HG02678 (cell line): ENCODE data around the gene CARD9.

Source experiments
- ATAC-seq: cut with Tn5 transposase; IDR thresholded peaks from one replicate; pipeline ENCODE4 v1.9.1; 2021; ENCODE audit warnings: mild to moderate bottlenecking, moderate library complexity; ENCODE audit not compliant: unreplicated experiment

Gene CARD9

DNA sequence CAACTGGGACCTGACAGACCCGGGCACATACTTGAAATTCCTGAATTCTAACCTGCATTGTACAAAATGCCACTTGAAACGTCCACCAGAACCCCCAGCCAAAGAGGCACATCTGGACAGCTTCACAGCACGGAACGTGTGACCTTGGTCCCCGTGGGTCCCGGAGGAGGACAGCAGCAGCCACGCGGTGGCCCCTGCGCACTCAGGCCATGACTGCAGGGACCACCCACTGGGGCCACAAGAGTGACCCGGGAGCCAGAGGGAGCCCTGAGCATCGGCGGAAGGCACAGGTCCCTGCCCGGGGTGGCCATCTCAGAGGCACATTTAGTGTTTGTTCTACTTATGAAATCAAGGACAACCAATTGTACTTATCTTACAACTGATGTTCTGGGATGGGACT, 28.6 kb upstream of the CARD9 start:
- ATAC-seq: no peak

DNA sequence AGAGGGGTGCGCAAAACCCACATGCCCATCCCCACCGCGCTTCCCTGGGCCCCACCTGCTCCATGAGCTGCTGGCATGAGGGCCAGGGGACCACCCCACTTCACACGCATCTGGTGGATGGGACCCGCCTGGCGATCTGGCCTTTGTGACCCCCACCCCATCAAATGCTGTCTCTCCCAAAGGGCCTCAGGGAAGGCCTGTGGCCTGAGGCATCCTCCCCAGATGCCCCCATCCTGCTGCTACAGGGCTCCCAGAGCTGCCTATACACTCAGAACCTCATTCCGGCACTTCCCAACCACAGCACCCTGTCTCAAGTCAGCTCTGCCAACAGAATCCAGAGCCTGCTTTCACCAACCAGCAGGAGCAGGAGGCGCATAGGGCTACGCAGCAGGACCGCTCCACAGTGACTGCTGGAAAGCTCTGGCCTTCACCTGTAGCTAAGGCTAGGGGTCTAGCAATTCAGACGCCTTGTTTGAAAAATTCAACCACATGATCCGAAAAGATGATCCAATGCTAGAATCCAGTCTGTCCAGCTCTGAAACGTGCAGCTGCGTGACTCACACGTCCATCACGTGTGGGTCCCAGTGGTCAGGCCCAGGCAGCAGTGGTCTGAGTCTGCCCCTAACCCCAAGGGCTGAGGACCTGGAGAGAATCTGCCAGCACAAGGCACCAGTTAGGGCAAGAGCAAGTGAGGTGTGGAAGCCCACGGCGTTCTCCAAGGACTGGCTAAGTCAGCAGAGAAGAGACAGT, 27.9 kb upstream of the CARD9 start:
- ATAC-seq: no peak

DNA sequence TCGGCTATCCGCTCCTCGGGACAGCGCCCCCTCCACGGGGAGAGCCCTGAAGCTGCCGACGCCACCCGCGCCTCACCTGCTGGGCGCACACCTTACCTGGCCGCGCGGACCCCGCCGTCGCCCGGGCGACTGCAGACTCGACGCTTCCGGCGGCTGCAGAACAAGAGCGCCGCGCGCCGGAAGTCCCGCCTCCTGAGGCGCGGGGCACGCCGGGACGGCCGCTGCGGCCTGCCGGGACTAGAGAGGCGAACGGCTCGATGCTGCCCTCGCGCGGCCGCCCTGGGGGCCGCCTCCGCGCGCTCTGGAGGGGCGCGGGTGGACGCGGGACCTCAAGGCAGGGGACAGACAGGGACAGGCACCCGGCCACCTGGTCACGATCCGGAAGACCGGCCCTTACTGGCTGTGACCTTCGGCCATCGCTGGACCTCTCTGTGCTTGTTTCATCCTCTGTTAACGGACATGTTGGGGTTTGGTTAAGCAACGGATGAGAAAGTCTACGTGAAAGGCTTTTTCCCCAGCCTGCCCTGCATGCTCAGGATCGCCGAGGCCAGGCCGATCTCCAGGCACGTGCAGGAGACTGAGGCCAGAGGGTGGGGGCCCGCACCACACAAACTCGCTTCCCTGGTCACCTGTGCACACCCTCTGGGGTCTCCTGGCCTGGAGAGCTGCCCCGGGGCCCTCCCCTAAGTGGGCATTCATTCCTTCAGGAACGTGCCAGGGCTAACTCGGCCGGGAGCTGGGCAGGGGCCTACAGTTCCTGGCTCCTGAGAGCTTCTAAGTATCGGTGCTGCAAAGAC, 26.8 kb upstream of the CARD9 start, which contains the start of gene SNAPC4:
SNAPC4 (minus strand) TSS at position 133 of the 797 bp plus-strand sequence. CDS start 1,742 bp downstream, outside the sequence.
- peak; percentile 75 for ATAC-seq

DNA sequence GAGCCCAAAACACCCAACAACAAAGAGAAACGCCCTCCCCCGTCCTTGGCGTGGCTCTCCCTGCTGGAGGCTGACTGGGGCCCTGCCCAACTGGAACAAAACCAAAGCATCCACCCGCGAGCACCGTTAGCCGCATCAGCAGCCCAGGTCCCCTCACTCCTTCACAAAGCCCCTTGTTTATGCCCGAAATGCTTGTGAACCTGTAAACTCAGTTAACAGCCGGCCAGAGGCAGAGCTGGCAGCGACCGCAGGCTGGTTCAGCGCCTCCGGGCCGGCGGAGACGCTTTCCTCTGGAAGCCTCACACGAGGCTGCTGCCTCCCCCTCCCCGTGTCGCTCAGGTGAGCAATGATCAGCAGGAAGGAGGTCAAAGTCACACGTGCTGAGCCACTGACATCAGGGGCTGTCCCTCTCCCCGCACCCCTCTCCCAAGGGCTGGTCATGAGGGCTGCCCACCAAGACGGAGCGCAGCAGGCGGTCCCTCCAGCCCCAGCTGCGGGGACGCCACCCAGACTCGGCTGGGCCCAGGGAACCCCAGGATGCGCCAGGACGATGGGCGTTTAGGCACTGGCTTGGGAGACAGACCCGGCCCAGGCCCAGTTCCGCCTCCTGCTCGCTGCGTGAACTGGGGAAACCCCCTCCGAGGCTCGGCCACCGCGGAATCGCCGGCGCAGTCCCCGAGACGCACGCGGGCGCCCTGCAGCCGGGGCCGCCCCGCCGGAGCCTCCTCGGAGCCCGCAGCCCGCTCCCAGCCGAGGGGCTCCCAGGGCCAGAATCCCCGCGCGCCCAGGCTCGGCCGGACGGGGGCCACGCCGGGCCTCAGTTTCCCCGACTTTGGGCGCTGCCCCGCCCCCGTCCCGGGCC, 25.9 kb upstream of the CARD9 start:
- no peak for ATAC-seq

DNA sequence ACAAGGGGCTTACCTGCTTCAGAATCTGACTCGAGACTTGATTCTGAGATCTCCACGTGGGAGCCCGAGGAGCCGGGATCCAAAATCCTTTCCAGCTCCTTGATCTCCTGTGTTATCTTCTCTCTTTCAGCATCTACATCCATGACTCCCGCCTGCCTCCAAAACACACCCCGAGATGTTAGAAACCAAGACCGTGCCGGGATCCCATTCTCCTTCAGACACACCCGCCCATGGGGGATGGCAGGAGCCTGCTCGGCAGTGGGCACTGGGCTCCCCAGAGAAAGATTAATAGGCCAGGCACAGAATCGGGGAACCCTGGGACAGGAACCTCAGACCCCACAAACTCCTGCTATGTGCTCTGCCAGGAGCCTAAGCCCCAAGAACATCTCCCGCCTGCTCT, 24.8 kb upstream of the CARD9 start:
- no peak for ATAC-seq

DNA sequence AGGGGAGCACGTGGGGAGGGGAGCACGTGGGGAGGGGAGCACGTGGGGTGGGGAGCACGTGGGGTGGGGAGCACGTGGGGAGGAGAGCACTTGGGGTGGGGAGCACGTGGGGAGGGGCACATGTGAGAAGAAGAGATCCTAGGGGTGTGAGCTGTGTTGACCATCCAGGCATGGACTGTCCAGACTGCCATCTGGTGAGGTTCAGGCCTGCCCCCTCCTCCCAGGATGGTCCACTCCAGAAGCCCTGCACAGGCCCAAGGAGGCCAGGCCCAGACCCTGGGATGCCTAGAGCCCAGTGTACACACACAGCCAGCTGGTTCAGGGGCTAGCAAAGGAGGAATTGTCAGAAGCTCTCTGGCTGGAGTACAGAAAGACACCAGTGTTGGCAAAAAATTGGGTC, 24.2 kb upstream of the CARD9 start:
- no peak for ATAC-seq

DNA sequence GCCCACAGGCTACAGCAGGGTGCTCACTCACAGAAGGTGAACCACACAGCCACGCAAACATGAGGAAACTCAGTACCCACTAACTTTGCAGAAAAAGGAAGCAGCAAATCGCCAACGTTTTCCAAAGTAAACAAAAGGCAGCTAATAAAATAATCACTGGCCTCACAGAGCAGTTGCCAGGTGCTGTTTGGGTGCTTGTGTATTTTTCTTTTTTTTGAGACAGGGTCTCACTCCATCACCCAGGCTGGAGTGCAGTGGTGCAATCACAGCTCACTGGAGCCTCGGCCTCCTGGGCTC, 22.7 kb upstream of the CARD9 start:
- ATAC-seq: no peak

DNA sequence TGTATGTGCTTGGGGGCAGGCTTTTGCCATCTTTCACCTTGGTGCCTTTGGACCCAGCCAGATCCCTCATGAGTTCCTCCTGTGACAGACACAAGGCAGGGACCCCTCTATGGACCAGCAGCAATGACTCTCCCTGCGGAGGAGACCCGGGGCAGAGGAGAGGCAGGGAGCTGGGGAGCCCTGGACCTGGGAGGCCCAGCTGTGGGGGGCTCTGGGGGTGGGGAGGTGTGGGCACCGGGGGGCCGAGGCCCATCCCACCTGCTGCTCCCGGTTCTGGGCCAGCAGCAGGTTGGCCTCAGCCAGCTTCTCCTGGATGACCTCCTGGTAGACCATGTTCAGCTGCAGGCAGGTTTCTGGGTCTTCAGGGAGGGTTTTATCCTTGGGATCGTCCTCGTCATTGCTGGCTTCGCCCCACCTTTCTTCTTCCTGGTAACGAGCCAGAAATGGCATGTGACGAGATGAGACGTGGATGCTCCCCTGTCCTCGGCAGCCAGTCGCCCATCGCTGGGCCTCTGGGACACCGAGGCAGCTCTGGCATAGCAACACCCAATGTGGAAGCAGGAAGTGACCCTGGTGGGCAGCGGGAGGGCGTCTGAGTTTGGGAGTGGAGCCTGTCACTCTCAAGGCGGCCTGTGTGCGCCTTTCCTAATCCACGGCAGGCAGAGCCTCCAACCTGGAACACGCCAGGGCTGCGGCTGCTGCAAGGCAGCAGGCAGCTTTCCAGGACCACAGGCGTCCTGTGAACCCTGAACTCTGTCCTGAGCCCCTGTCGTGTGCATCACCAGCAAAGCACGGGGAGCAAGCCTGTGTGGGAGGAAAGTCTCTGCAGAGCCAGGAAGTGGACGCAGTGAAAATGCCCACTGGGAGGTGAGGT, 22.1 kb upstream of the CARD9 start:
- no peak for ATAC-seq

DNA sequence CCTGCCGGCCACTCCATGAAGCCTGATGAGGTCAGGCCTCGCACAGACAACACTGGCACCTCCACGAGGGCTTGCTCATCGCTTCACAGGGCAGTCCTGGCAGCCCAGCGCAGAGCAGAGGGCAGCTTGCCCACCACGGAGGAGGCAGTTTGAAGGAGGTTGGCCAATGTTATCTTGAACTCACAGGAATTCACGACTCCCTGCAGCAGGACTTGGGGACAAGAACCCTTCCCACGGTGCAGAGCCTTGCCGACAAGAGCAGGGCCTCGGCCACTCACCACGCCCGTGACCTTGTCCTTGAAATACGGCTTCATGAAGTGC, 21.5 kb upstream of the CARD9 start:
- no peak for ATAC-seq

DNA sequence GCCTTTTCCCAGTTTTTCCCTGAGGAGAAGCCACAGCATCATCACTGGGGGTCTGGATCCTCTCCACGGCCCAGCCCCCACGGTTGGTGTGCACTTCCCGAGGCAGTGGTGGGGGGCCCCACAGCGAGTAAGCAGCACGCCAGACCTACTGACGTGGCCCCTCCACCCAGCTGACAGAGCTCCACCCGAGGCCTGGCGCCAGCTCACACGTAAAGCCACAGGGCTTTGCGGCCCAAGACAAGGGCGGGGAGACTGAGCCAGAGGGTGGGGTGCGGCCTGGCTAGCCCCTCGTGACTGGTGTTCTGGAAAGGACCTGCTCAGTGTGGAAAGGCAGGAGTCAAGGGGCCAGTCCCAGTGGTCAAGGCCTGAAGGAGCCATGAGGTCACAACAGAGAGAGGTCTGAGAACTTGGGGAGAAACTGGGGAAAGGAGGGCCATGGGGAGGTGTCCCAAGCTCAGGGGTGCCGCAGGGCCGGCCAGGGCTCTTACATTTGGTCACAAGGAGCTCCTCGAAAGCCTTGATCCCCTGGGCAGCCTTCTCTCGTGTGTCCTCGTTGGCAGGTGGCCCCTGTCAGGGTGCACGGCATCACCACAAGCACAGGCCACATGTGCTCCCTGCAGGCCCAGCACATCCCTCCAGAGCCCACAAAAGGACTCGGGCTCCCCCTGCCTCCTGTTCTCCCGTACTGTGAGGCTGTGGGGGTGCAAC, 21.0 kb upstream of the CARD9 start:
- ATAC-seq: no peak

DNA sequence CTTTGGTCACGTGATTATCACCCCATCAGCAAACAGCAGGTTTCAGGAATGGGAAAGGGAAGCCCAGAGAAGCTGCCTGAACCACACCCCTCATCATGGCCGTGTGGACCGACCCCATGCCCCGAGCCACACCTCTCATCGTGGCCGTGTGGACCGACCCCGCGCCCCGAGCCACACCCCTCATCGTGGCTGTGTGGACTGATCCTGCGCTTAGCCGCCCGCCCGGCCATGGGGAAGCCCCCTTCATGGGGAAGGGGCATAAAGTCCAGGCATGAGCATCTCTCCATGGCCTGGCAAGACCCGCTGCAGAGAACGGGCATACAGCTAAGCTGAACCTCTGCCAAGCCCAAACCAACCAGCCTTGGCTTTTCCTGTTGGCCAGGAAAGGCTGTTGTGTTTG, 20.1 kb upstream of the CARD9 start:
- ATAC-seq: no peak

DNA sequence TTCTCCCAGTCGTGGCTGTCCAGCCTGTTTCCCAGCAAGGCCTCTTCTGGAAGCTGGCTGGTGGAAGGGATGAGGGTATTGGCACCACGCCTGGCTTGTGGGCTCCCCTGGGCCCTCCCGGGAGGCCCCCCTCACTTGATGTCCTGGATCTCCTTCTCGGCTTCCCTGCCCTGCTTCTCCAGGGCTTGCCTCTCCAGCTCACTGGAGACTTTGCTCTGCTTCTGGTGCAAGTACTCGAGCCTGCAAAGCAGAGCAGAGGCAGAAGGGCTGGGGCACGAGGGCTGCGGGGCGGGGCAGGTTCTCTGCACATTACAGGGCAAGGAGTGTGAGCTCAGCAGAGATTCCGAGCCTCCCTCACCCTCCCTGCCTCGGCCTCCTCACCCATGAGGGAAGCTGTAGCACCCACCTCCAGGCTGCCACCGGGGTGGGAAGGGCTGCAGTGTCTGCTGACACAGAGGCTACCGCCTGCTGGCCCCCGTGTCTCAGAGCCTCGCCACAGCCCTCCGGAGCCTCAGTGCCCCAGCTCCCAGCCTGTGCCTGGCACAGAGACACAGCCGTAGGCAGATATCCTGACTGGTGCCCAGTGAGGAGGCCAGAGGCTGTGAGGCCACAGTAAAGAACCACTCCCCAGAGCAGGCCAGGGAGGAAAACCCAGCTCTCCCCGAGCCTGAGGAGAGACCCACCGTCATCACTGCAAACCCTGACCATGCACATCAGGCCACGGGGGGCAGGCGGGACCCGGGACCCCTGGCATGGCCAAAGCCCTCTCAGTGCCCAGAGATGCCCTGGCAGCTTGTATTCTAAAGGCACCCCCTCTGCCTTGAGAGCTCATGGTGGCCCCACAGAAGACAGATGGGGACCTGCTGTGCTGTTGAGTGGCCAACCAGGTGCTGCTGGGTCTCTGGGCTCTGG, 19.3 kb upstream of the CARD9 start:
- no peak for ATAC-seq

DNA sequence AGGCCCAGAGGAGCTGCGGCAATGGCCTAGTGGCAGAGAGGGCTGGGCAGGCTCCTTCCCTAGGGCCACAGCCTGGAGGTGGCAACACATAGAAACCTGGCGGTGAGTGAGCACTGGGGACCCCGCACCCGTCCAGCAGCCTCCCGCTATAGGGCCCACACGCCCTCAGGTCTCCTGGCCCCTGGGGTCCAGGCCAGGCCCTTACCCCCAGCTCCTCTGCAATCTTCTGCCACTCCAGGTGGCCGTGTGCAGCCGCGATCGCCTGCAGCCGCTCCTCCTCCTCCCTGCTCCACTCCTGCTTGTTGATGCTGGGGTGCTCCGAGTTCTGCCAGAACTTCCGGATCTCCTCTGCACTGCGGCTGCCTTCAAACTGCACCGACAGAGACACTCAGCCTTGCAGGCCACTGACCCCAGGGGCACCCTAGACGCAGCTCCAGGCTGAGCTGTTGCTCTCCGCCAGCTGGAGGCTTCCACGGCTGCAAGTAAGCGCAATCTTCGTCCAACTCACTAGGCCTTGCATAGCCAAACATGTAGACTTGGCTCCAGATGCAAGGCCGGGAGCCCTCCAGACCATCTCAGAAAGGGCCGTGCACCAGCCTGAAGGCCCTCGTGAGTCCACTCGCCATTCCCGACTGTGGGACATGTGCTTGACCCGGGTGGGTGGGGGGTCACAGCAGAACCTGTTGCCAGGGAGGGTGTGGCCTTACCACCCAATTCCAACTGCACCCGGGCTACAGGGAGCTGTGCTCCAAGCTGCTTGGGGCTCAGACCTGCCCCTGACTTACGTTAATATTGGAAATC, 18.5 kb upstream of the CARD9 start:
- ATAC-seq: no peak

DNA sequence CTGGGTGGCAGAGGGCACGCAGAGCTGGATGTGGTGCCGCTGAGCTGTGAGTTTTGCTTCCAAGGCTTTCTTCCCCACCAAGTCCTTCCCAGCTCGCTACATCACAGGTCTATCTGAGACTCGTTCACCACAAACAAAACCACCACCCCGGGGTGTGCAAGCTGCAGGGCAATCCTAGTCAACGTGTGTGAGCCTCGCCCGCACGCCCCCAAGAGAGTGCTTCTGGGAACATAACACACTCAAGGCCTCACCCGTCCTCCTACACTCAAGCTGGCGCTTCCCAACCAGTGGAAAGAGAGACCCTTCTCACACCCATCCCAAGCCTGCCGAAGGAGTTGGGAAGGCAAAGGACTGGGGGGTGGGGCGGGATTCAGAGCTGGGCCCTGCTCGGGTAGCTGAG, 15.9 kb upstream of the CARD9 start:
- no peak for ATAC-seq

DNA sequence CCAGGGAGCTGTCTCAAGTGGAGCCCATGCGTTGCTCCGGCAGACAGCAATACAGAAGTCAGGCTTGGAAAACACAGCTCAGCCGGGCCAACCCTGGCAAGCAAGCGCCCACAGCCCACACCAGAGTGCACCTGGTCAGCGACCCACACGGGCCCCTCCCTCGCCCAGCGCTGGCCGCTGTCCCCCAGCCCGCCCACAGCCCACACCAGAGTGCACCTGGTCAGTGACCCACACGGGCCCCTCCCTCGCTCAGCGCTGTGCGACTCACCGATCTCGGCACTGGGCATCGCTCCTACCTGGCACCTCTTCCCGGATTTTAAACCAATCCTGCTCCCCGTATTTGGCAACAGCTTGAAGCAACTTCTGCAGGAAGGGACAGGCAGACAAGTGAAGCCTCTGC, 13.7 kb upstream of the CARD9 start:
- no peak for ATAC-seq

DNA sequence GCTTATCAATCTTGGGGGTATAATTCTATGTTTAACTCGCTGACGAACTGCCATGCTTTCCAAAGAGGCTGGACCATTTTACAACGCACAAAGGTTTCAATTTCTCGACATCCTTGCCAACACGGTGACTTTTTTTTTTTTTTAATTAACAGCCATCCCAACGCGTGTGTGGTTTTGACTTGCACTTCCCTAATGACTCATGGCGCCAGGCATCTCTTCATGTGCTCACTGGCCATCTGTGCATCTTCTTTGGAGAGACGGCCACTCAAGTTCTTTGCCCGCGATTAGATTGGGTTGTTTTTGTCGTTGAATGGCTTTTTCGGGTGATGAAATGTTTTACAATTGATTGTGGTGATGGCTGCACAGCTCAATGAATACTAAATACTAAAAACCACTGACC, 12.5 kb upstream of the CARD9 start:
- ATAC-seq: no peak

DNA sequence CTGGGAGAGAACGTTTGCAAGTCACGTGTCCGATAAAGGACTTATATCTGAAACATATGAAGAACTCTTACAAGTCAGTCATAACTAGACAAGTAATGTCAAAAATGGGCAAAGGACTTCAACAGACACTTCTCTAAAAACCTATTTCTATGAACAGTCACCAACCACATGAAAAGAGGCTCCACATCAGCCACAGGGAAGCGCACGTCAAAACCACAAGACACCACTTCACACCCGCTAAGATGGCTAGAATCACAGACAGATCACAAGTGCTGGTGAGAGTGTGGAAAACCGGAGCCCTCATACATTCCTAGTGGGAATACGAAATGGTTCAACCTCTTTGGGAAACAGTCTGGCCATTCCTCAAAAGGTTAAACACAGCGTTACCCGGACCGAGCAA, 11.5 kb upstream of the CARD9 start:
- no peak for ATAC-seq

DNA sequence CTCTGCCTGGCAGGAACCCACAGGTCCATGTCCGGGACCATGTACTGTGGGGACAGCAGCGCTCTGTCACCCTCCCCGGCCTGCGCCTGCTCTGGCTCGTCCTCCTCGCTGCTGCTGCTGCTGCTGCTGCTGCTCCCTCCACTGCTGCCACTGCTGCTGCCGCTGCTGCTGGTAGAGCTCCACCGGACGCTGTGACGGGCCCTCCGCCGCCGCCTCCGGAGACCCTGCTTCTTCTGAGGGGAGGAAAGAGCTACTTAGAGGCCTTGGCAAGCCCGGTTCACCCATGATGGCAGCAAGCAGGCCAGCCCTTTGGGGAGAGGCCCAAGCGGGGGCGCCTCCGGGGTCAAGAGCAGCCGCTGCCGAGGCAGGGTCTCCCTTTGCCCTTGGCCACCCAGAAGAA, 10.0 kb upstream of the CARD9 start:
- no peak for ATAC-seq
